Activated CD8-positive, alpha-beta T cell treated with anti-CD3 and anti-CD28 coated beads for 36 hours (primary cell): Measurements from ENCODE around the gene POLG. TPM values are rescaled to one million over a fixed set of nuclear protein-coding genes. Genes with fewer than 3 reads are reported as not detected.

ENCODE experiments used
- ATAC-seq: fragments of 200-7000 bp; cut with Tn5 transposase; one replicate; pipeline ENCODE4 v1.10.0; 2021; ENCODE audit warnings: mild to moderate bottlenecking, moderate library complexity
- CTCF ChIA-PET: fragments of 350-600 bp; sonication (Branson Sonifier 250); formaldehyde crosslinking; loops from one replicate; lab custom pipeline; 2021; ENCODE audit warnings: antibody characterized with exemption; lab: Charles Lee
- POLR2A ChIA-PET: fragments of 350-600 bp; sonication (Branson Sonifier 250); formaldehyde crosslinking; loops from one replicate; lab custom pipeline; 2021; ENCODE audit warnings: antibody characterized with exemption; lab: Charles Lee
- DNase-seq: peaks from one replicate; pipeline ENCODE4 v3.0.0-alpha.2; 2020
- H3K27ac Mint-ChIP-seq: one replicate; pipeline ENCODE4 v1.8.0; 2021; ENCODE audit warnings: mild to moderate bottlenecking, mixed read lengths
- H3K27me3 Mint-ChIP-seq: one replicate; pipeline ENCODE4 v1.8.0; 2021; ENCODE audit warnings: mixed read lengths
- H3K36me3 Mint-ChIP-seq: one replicate; pipeline ENCODE4 v1.8.0; 2021; ENCODE audit warnings: low read depth, mixed read lengths
- H3K4me1 Mint-ChIP-seq: one replicate; pipeline ENCODE4 v1.8.0; 2021; ENCODE audit warnings: low read depth, mixed read lengths
- H3K4me3 Mint-ChIP-seq: one replicate; pipeline ENCODE4 v1.8.0; 2021; ENCODE audit warnings: mild to moderate bottlenecking, moderate library complexity, mixed read lengths
- H3K9me3 Mint-ChIP-seq: one replicate; pipeline ENCODE4 v1.8.0; 2021; ENCODE audit warnings: mixed read lengths
- intact Hi-C: fragments of 100-400 bp; cut with micrococcal nuclease; formaldehyde crosslinking; loops from one replicate; pipeline ENCODE4 v1.10.0; 2022
- total RNA-seq, 2 experiments: library from RNA; stranded (reverse); gene quantifications; one replicate each; pipeline ENCODE4 v1.2.3, GENCODE V29; 2021
- TF ChIP-seq, protein P1 (sequence below): fragments of 200-600 bp; IDR thresholded peaks from one replicate; pipeline ENCODE4 v1.8.0; 2022; ENCODE audit warnings: antibody characterized with exemption, mild to moderate bottlenecking

The POLG gene
- total RNA-seq, 2 experiments from 2014 or later: 101 to 106 TPM

DNA sequence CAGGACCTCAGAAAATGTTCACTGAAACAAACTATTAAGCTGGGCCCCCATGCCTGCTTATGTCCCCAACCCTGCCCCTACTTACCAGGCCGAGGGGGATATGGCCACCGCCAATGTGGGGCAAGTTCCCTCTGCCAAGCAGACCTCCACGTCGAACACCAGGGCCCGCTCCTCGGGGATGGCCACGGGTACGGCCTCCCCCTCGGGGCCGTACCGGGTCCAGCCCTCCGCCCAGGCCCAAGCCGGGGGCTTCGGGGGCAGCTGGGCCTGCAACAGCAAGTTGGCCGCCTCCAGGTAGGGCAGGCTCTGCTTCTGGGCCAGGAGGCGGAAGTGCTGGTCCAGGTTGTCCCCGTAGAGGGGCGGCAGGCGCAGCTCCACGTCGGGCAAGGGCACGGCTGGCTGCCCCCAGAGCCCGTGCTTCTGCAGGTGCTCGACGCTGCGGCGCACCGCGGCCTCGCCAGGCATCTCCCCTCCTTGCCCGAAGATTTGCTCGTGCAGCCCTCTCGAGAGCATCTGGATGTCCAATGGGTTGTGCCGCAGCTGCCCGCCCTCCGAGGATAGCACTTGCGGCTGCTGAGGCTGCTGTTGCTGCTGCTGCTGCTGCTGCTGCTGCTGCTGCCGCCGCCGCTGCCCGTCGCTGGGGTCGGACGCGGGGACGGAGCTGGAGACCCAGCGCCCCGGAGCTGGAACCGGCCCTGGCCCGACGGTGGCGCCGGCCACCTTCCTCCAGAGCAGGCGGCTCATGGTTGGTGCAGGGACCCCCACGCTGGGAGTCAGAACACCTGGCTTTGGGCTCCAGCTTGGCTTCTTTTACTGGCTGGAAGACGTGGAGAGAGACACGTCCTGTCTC is 1.4 kb downstream of the POLG start:
- H3K27ac Mint-ChIP-seq: peak overlapping the region; percentile 78
- peaks cover 52% of the 10 kb centered on the region for H3K36me3 Mint-ChIP-seq
- H3K4me1 Mint-ChIP-seq: peaks cover 67% of the 10 kb centered on the region
- no peak for ATAC-seq
- TF ChIP-seq, protein P1, sequence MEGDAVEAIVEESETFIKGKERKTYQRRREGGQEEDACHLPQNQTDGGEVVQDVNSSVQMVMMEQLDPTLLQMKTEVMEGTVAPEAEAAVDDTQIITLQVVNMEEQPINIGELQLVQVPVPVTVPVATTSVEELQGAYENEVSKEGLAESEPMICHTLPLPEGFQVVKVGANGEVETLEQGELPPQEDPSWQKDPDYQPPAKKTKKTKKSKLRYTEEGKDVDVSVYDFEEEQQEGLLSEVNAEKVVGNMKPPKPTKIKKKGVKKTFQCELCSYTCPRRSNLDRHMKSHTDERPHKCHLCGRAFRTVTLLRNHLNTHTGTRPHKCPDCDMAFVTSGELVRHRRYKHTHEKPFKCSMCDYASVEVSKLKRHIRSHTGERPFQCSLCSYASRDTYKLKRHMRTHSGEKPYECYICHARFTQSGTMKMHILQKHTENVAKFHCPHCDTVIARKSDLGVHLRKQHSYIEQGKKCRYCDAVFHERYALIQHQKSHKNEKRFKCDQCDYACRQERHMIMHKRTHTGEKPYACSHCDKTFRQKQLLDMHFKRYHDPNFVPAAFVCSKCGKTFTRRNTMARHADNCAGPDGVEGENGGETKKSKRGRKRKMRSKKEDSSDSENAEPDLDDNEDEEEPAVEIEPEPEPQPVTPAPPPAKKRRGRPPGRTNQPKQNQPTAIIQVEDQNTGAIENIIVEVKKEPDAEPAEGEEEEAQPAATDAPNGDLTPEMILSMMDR: no peak
- no peak for DNase-seq
- intact Hi-C loops: no loop called here
- H3K9me3 Mint-ChIP-seq: no peaks in the 10 kb centered on the region
- ChIA-PET CTCF (interaction anchor here (0.7 to 12.7 kb wide), 8 partner anchors 9 to 126 kb away, joined by 3 to 116 read pairs (median 4); no protein-coding TSS in a partner anchor), POLR2A (interaction anchor here (0.8 to 11.7 kb wide), 4 partner anchors 14 to 88 kb away, joined by 3 to 128 read pairs (median 4); no protein-coding TSS in a partner anchor)
- peaks cover 2% of the 10 kb centered on the region for H3K27me3 Mint-ChIP-seq
- peak overlapping the region; percentile 78 for H3K4me3 Mint-ChIP-seq

- POLR2A ChIA-PET: interaction anchor here (0.6 to 11.7 kb wide), 4 partner anchors 13 to 359 kb away, joined by 3 to 128 read pairs (median 3); no protein-coding TSS in a partner anchor
These were observed 2.2 kb downstream of the POLG start for GRCh38 chr15:89332446-89332845.

DNA sequence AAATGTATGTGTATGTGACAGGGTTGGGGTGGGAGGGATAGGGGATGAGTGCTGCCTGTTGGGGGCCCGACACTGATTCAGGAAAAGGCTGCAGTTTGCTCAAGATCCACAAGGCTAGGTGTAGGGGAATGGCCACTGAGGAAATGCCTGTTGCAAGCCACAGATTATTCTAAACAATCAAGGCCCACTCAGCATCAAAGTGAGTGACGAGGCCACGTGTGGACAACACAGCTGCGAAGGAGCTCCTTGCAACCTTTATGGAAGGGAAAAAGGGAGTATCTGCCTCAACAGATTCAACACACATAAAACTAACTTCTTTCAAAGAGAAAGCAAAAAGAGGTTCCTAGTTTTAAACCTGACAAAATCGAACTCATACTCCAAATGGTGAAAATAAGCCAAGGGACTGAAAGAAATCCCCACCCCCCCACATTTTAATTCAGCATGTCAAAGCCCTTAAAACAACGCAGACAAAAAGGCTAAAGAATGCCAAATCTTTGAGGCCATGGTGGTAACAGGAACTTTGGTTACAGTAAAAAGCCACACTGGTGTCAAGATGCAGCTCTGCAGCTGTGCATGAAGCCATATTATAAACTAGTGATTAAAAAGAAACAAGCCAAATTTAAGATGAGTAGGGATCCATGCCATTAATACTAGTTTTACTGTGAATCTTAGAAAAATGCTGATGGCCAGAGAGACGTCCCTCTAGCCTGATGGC is 3.6 kb downstream of the POLG start:
- CTCF ChIA-PET: interaction anchor here (0.6 to 12.7 kb wide), 6 partner anchors 9 to 677 kb away, joined by 3 to 116 read pairs (median 8); no protein-coding TSS in a partner anchor
- intact Hi-C loops: no loop called here
- Mint-ChIP-seq H3K27ac (peak overlapping the region; percentile 82), H3K27me3 (peaks cover 2% of the 10 kb centered on the region), H3K9me3 (no peaks in the 10 kb centered on the region), H3K36me3 (peaks cover 70% of the 10 kb centered on the region), H3K4me1 (peaks cover 55% of the 10 kb centered on the region), H3K4me3 (peak overlapping the region; percentile 66)
- DNase-seq (no peak), ATAC-seq (no peak)
- TF ChIP-seq, protein P1: no peak
- POLR2A ChIA-PET: interaction anchor here (0.7 to 11.7 kb wide), 2 partner anchors 12 to 19 kb away, joined by 3 to 128 read pairs; no protein-coding TSS in a partner anchor

More at GRCh38 chr15:89332446-89332845, 2.2 kb downstream of the POLG start:
- Mint-ChIP-seq H3K4me3 (peak overlapping the region; percentile 66), H3K4me1 (peaks cover 65% of the 10 kb centered on the region), H3K27me3 (peaks cover 2% of the 10 kb centered on the region), H3K27ac (peak overlapping the region; percentile 51), H3K9me3 (no peaks in the 10 kb centered on the region), H3K36me3 (peaks cover 58% of the 10 kb centered on the region)
- DNase-seq (peak; percentile 32), ATAC-seq (no peak)
- intact Hi-C loops: no loop called here
- TF ChIP-seq, protein P1: peak; percentile 63
- CTCF ChIA-PET: interaction anchor here (0.8 to 12.7 kb wide), 9 partner anchors 8 to 166 kb away, joined by 3 to 116 read pairs (median 4); no protein-coding TSS in a partner anchor

GRCh38 chr15:89330119-89330518 is 4.5 kb downstream of the POLG start:
- H3K27ac Mint-ChIP-seq: peak overlapping the region; percentile 82
- peaks cover 2% of the 10 kb centered on the region for H3K27me3 Mint-ChIP-seq
- POLR2A ChIA-PET: interaction anchor here (0.9 to 11.7 kb wide), 4 partner anchors 11 to 85 kb away, joined by 3 to 128 read pairs (median 3); no protein-coding TSS in a partner anchor
- CTCF ChIA-PET: interaction anchor here (0.6 to 12.7 kb wide), 5 partner anchors 9 to 123 kb away, joined by 3 to 116 read pairs (median 10); no protein-coding TSS in a partner anchor
- DNase-seq: no peak
- no peaks in the 10 kb centered on the region for H3K9me3 Mint-ChIP-seq
- ATAC-seq: no peak
- TF ChIP-seq, protein P1: no peak
- H3K4me1 Mint-ChIP-seq: peaks cover 49% of the 10 kb centered on the region
- peaks cover 73% of the 10 kb centered on the region for H3K36me3 Mint-ChIP-seq
- intact Hi-C loops: no loop called here
- peak overlapping the region; percentile 53 for H3K4me3 Mint-ChIP-seq
